ENCODE results near the gene GPX7.

Gene GPX7

GRCh38 chr1:52588027-52588426, 14.1 kb upstream of the GPX7 start:
- no peak for DNase-seq (ENCODE audit: low read depth)

- no peak for DNase-seq (ENCODE audit: low read depth)
Measured at GRCh38 chr1:52588535-52588934, 13.6 kb upstream of the GPX7 start.

- no peak for DNase-seq (ENCODE audit: low read depth)
Measured at GRCh38 chr1:52590266-52590665, 11.9 kb upstream of the GPX7 start.

GRCh38 chr1:52592637-52593323, 9.4 kb upstream of the GPX7 start:
- DNase-seq (ENCODE audit: low read depth), result no peak

GRCh38 chr1:52593495-52593894, 8.7 kb upstream of the GPX7 start:
- no peak for DNase-seq (ENCODE audit: low read depth)

- no peak for DNase-seq (ENCODE audit: low read depth)
Measured at GRCh38 chr1:52595061-52595460, 7.1 kb upstream of the GPX7 start.

- DNase-seq (ENCODE audit: low read depth), result no peak
Measured at GRCh38 chr1:52597912-52598311, 4.3 kb upstream of the GPX7 start.

- no peak for DNase-seq (ENCODE audit: low read depth)
Measured at GRCh38 chr1:52598729-52599128, 3.4 kb upstream of the GPX7 start.

- DNase-seq (ENCODE audit: low read depth), result no peak
Measured at GRCh38 chr1:52599236-52599635, 2.9 kb upstream of the GPX7 start.

- no peak for DNase-seq (ENCODE audit: low read depth)
Measured at GRCh38 chr1:52600533-52601179, 1.5 kb upstream of the GPX7 start.

- DNase-seq (ENCODE audit: low read depth), result no peak
Measured at GRCh38 chr1:52601519-52601918, 652 bp upstream of the GPX7 start.

- no peak for DNase-seq (ENCODE audit: low read depth)
Measured at GRCh38 chr1:52602856-52603600, 857 bp downstream of the GPX7 start.

- DNase-seq (ENCODE audit: low read depth), result no peak
Measured at GRCh38 chr1:52603630-52604029, 1.5 kb downstream of the GPX7 start.

- DNase-seq (ENCODE audit: low read depth), result no peak
Measured at GRCh38 chr1:52604063-52604770, 2.0 kb downstream of the GPX7 start.

GRCh38 chr1:52613636-52614373, 11.6 kb downstream of the GPX7 start:
- no peak for DNase-seq (ENCODE audit: low read depth)

- DNase-seq (ENCODE audit: low read depth), result no peak
Measured at GRCh38 chr1:52614671-52615070, 12.5 kb downstream of the GPX7 start.

GRCh38 chr1:52615489-52616042, 13.4 kb downstream of the GPX7 start:
- DNase-seq (ENCODE audit: low read depth), result no peak

- no peak for DNase-seq (ENCODE audit: low read depth)
Measured at GRCh38 chr1:52621950-52622349, 19.8 kb downstream of the GPX7 start.

- DNase-seq (ENCODE audit: low read depth), result no peak
Measured at GRCh38 chr1:52623812-52624211, 21.6 kb downstream of the GPX7 start.

- no peak for DNase-seq (ENCODE audit: low read depth)
Measured at GRCh38 chr1:52627028-52627427, 24.9 kb downstream of the GPX7 start.

GRCh38 chr1:52628614-52629324, 26.6 kb downstream of the GPX7 start:
- DNase-seq (ENCODE audit: low read depth), result no peak
